AG09309 (cell line): ENCODE results near the gene CDC42BPB.

Experiments used
- DNase-seq: peaks from one replicate; pipeline ENCODE4 v3.0.0-alpha.2; 2010; ENCODE audit warnings: low read depth
- H3K4me3 ChIP-seq: 2 replicates; pipeline ENCODE4 v1.5.1; 2011; ENCODE audit warnings: mild to moderate bottlenecking, low read depth, low read length, moderate library complexity; ENCODE audit not compliant: control insufficient read depth
- TF ChIP-seq, protein P1 (sequence below): IDR thresholded peaks from 2 replicates; pipeline ENCODE4 v1.5.1; 2011; ENCODE audit warnings: mild to moderate bottlenecking, low read depth, low read length, inconsistent platforms; ENCODE audit not compliant: insufficient read depth, control insufficient read depth; ENCODE audit errors: missing control alignments

CDC42BPB gene

DNA sequence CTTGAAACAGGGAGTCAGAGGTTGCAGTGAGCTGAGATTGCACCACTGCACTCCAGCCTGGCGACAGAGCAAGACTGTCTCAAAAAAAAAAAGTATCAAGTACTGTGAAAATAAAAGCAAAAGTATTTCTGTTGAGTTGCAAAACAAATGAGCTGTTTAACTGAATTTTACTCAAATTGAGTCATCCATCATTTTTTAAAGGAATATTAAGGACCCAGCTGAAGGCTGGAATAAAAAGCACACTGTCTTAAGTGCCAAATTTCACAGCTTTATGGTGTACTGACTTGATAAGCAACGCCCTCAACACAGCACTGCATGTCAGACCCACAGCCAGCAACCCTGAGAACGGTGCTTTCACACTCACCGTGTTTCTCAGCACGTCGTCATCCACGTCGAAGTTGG is 76.9 kb downstream of the CDC42BPB start:
- TF ChIP-seq, protein P1, sequence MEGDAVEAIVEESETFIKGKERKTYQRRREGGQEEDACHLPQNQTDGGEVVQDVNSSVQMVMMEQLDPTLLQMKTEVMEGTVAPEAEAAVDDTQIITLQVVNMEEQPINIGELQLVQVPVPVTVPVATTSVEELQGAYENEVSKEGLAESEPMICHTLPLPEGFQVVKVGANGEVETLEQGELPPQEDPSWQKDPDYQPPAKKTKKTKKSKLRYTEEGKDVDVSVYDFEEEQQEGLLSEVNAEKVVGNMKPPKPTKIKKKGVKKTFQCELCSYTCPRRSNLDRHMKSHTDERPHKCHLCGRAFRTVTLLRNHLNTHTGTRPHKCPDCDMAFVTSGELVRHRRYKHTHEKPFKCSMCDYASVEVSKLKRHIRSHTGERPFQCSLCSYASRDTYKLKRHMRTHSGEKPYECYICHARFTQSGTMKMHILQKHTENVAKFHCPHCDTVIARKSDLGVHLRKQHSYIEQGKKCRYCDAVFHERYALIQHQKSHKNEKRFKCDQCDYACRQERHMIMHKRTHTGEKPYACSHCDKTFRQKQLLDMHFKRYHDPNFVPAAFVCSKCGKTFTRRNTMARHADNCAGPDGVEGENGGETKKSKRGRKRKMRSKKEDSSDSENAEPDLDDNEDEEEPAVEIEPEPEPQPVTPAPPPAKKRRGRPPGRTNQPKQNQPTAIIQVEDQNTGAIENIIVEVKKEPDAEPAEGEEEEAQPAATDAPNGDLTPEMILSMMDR = no peak
- H3K4me3 ChIP-seq = no peak overlapping the region

DNA sequence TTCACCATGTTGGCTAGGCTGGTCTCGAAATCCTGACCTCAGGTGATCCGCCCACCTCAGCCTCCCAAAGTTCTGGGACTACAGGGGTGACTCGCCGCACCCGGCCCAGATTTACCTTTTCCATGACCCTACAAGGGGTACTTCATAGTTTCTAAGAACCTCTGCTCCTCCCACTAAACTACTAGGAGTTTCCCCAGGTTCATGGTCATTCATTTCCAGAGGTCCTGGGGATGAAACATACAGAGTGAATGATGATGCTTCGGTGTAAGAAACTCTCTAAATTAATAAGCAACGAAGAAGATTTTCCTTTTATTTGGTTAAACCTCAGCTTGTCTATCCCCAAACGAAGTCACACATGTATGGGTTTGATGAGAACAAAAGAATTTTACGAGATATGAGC is 77.9 kb downstream of the CDC42BPB start:
- TF ChIP-seq, protein P1 = no peak
- DNase-seq = no peak
- no peak overlapping the region for H3K4me3 ChIP-seq

More for the DNA sequence above, 76.9 kb downstream of the CDC42BPB start:
- DNase-seq = peak; percentile 23

DNA sequence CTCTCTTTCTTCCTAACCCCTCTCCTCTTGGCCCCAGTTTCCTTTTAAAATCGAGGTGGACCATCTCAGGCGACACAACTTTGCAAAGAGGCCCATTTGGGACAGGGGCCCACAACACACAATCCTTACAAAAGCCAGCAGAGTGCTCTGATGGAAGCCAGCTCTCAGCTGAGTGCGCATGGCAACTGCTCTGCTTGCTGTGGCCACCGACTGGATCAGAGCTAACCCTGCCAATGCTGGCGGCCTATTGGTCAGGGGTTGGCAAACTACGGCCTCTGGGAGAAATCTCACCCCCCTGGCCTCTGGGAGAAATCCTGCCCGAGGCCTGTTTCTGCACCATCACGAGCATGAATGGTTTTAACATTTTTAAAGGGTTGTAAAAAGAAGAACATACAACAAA is 79.9 kb downstream of the CDC42BPB start:
- TF ChIP-seq, protein P1 = no peak
- DNase-seq = no peak

DNA sequence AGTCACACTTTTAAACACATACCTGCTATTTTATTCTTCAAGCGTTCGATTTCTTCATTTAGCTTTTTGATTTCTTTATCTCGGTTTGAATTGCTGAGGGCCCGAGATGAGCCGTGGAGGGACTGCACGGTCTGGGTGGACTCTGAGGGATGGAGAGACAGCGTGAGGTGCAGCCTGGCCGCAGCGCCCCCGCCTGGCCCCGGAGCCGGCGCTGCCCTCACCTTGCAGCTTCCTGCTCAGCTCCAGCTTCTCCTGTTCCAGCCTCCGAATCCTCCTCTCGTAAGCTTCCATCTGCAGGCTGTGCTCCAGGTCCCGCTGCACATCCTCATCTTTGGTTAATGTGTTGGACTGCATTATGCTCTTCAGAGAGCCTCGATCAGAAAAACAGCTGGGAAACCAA is 81.7 kb downstream of the CDC42BPB start:
- no peak overlapping the region for H3K4me3 ChIP-seq
- TF ChIP-seq, protein P1 = no peak
- no peak for DNase-seq

More for the DNA sequence above, 79.9 kb downstream of the CDC42BPB start:
- H3K4me3 ChIP-seq = no peak overlapping the region

DNA sequence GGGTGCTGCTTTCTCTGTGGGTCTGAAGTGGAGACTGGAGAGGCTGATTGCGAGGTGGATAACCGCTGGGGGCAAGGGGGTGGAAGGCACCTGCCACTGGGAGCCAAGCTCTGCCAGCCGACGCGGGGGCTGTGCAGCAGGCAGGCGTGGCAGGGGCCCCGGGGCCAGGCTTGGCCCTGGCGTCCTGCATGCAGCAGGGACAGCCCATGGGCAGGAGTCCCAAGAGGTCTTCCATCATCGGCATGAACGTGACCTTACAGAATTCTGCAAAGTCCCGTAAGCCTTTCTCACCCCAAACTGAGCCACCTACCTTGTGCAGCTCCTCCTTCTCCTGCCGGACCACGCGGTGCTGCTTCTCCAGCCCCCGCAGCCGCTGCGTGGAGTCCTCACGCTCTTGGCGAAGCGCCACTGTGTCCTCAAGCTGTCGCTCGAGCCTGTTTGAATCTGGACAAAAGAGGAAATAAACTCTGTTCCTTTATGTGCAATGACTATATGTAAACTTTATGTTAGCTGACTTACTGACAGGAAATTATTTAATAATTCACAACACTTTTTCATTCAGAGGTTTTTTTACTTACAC is 83.6 kb downstream of the CDC42BPB start:
- TF ChIP-seq, protein P1 = no peak
- DNase-seq = no peak
- H3K4me3 ChIP-seq = no peak overlapping the region

DNA sequence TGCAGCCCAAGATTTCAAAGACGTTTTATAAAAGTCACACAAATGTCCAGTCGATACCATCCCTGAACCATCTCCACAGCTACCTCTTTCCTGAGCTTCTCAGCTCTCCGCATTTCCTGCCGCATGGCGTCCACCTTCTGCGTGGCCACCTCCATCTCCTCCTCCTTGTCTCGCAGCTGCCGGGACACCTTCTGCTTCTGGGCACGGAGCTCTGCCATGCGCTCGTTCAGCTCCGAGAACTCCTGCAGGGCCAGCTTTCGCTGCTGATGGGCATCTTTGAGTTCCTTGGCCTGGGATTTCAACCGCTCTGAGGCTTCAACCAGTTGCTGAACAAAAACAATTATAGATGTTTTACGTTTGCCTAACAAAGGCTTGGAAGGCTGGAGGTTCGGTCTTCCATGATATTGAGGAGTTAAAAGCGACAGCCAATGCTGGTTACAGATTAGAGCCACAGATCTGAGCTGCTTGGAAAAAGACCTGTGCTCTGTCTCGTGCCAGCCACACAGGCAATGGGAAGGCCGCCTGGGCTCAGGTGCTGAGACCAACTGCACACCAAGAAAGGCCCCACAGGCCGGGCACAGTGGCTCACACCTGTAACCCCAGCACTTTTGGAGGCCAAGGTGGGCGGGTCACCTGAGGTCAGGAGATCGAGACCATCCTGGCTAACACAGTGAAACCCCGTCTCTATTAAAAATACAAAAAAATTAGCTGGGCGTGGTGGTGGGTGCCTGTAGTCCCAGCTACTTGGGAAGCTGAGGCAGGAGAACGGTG is 85.3 kb downstream of the CDC42BPB start:
- TF ChIP-seq, protein P1 = no peak
- H3K4me3 ChIP-seq = no peak overlapping the region
- no peak for DNase-seq
